HG03108 (cell line): Measurements from ENCODE around the gene BMP6.
A peak's percentile ranks its signal among the peaks of the same experiment; 100 is the strongest.

Experiments
- ATAC-seq: cut with Tn5 transposase; IDR thresholded peaks from one replicate; pipeline ENCODE4 v1.9.1; 2021; ENCODE audit warnings: moderate library complexity; ENCODE audit not compliant: unreplicated experiment

Gene BMP6

GRCh38 chr6:7719364-7719850 is 6.5 kb upstream of the BMP6 start:
- no peak for ATAC-seq

- ATAC-seq: no peak
Observed at GRCh38 chr6:7720346-7720745, 5.6 kb upstream of the BMP6 start.

- no peak for ATAC-seq
Observed at GRCh38 chr6:7721649-7722048, 4.2 kb upstream of the BMP6 start.

GRCh38 chr6:7723041-7723447 is 2.9 kb upstream of the BMP6 start:
- ATAC-seq: no peak

GRCh38 chr6:7723554-7723953 is 2.3 kb upstream of the BMP6 start:
- ATAC-seq: no peak

GRCh38 chr6:7725412-7725811 is 487 bp upstream of the BMP6 start:
- ATAC-seq: no peak

GRCh38 chr6:7726416-7727085 is 652 bp downstream of the BMP6 start:
- ATAC-seq: peak; percentile 7

GRCh38 chr6:7727086-7727945 is 1.4 kb downstream of the BMP6 start:
- ATAC-seq: no peak

- no peak for ATAC-seq
Observed at GRCh38 chr6:7727946-7728854, 2.3 kb downstream of the BMP6 start.

- no peak for ATAC-seq
Observed at GRCh38 chr6:7728855-7729590, 3.1 kb downstream of the BMP6 start.

- no peak for ATAC-seq
Observed at GRCh38 chr6:7730001-7730783, 4.3 kb downstream of the BMP6 start.

- no peak for ATAC-seq
Observed at GRCh38 chr6:7730784-7731227, 4.9 kb downstream of the BMP6 start.

GRCh38 chr6:7731294-7731693 is 5.4 kb downstream of the BMP6 start:
- no peak for ATAC-seq

GRCh38 chr6:7732228-7732627 is 6.3 kb downstream of the BMP6 start:
- ATAC-seq: no peak

GRCh38 chr6:7734707-7735383 is 8.9 kb downstream of the BMP6 start:
- no peak for ATAC-seq

GRCh38 chr6:7737106-7737505 is 11.2 kb downstream of the BMP6 start:
- ATAC-seq: no peak

- ATAC-seq: no peak
Observed at GRCh38 chr6:7737867-7738266, 12.0 kb downstream of the BMP6 start.

- no peak for ATAC-seq
Observed at GRCh38 chr6:7742223-7742785, 16.4 kb downstream of the BMP6 start.

GRCh38 chr6:7745942-7746341 is 20.0 kb downstream of the BMP6 start:
- no peak for ATAC-seq
